DOHH2 (cell line): ENCODE data around the gene COX7B2.

Experiments
- H3F3A ChIP-seq: fragments of 200-600 bp; sonication (generic), shearing (Covaris generic); 2 replicates; pipeline ENCODE4 v1.6.0; 2016; ENCODE audit warnings: antibody characterized with exemption, mild to moderate bottlenecking; ENCODE audit not compliant: control insufficient read depth, insufficient read depth
- H3K27ac ChIP-seq: fragments of 200-600 bp; sonication (generic); 2 replicates; pipeline ENCODE4 v1.5.1; 2014; ENCODE audit warnings: low read depth, mild to moderate bottlenecking, low read length, moderate library complexity
- H3K27me3 ChIP-seq: fragments of 200-600 bp; sonication (generic); 2 replicates; pipeline ENCODE4 v1.6.1; 2014; ENCODE audit warnings: mild to moderate bottlenecking, low read length, mixed read lengths; ENCODE audit not compliant: control insufficient read depth
- H3K36me3 ChIP-seq: fragments of 200-600 bp; sonication (generic); 2 replicates; pipeline ENCODE4 v1.6.1; 2014; ENCODE audit warnings: mild to moderate bottlenecking, low read length, moderate library complexity, mixed read lengths; ENCODE audit not compliant: control insufficient read depth
- H3K4me1 ChIP-seq: fragments of 200-600 bp; sonication (generic); 2 replicates; pipeline ENCODE4 v1.6.1; 2014; ENCODE audit warnings: mild to moderate bottlenecking, low read length, mixed read lengths; ENCODE audit not compliant: control insufficient read depth
- H3K4me2 ChIP-seq: fragments of 200-600 bp; sonication (generic); 2 replicates; pipeline ENCODE4 v1.6.0; 2014; ENCODE audit warnings: mild to moderate bottlenecking, low read length, moderate library complexity
- H3K4me3 ChIP-seq: fragments of 200-600 bp; sonication (generic); 2 replicates; pipeline ENCODE4 v1.5.1; 2014; ENCODE audit warnings: mild to moderate bottlenecking, low read length, mixed read lengths
- H3K79me2 ChIP-seq: fragments of 200-600 bp; sonication (generic); 2 replicates; pipeline ENCODE4 v1.6.1; 2014; ENCODE audit warnings: mild to moderate bottlenecking, low read length, mixed read lengths; ENCODE audit not compliant: control insufficient read depth
- H3K9me2 ChIP-seq: fragments of 200-600 bp; sonication (generic); replicated peaks from 2 replicates; pipeline ENCODE4 v1.6.1; 2014; ENCODE audit warnings: mild to moderate bottlenecking, low read length, mixed read lengths; ENCODE audit not compliant: control insufficient read depth
- H3K9me3 ChIP-seq: fragments of 200-600 bp; sonication (generic); 2 replicates; pipeline ENCODE4 v1.6.1; 2014; ENCODE audit warnings: antibody characterized with exemption, low read length, mixed read lengths; ENCODE audit not compliant: control insufficient read depth, insufficient read depth
- H4K20me1 ChIP-seq: fragments of 200-600 bp; sonication (generic); 2 replicates; pipeline ENCODE4 v1.6.0; 2014; ENCODE audit warnings: low read depth, mild to moderate bottlenecking, antibody characterized with exemption, low read length, moderate library complexity; ENCODE audit not compliant: control insufficient read depth, insufficient read depth
- CTCF ChIP-seq: fragments of 200-600 bp; sonication (generic); IDR thresholded peaks from one replicate; pipeline ENCODE4 v1.5.1; 2014; ENCODE audit warnings: antibody characterized with exemption, mild to moderate bottlenecking, low read depth, low read length; ENCODE audit not compliant: poor library complexity, severe bottlenecking
- EZH2phosphoT487 ChIP-seq: fragments of 200-600 bp; sonication (generic); IDR thresholded peaks from 2 replicates; pipeline ENCODE4 v1.6.1; 2017; ENCODE audit warnings: borderline replicate concordance, mild to moderate bottlenecking, antibody characterized with exemption, low read length, moderate library complexity, mixed read lengths

Gene COX7B2

GRCh38 chr4:46870411-46870810, 38.6 kb downstream of the COX7B2 start:
- TF ChIP-seq EZH2phosphoT487 = no peak
- no peak for TF ChIP-seq CTCF
- H3K4me3 ChIP-seq = no peak overlapping the region

GRCh38 chr4:46856333-46856732, 52.7 kb downstream of the COX7B2 start:
- Histone ChIP-seq H3K4me2 (no peak overlapping the region), H3K36me3 (no peaks in the 10 kb centered on the region), H3K9me2 (no peaks in the 10 kb centered on the region), H3K4me1 (no peaks in the 10 kb centered on the region), H3F3A (no peaks in the 10 kb centered on the region), H3K4me3 (no peak overlapping the region), H3K27ac (no peak overlapping the region), H3K79me2 (no peaks in the 10 kb centered on the region), H4K20me1 (no peaks in the 10 kb centered on the region), H3K9me3 (no peaks in the 10 kb centered on the region), H3K27me3 (no peaks in the 10 kb centered on the region)
- no peak for TF ChIP-seq EZH2phosphoT487
- TF ChIP-seq CTCF = no peak

More at GRCh38 chr4:46870411-46870810, 38.6 kb downstream of the COX7B2 start:
- Histone ChIP-seq H3K9me3 (no peaks in the 10 kb centered on the region), H3K4me2 (no peak overlapping the region), H4K20me1 (no peaks in the 10 kb centered on the region), H3F3A (no peaks in the 10 kb centered on the region), H3K9me2 (no peaks in the 10 kb centered on the region), H3K36me3 (no peaks in the 10 kb centered on the region), H3K4me1 (no peaks in the 10 kb centered on the region), H3K27me3 (no peaks in the 10 kb centered on the region), H3K79me2 (no peaks in the 10 kb centered on the region), H3K27ac (no peak overlapping the region)

- H3K4me3 ChIP-seq = no peak overlapping the region
- no peaks in the 10 kb centered on the region for H3K4me1 ChIP-seq
- no peaks in the 10 kb centered on the region for H3K36me3 ChIP-seq
- H3K9me3 ChIP-seq = no peaks in the 10 kb centered on the region
- H3F3A ChIP-seq = no peaks in the 10 kb centered on the region
- no peak overlapping the region for H3K27ac ChIP-seq
- TF ChIP-seq EZH2phosphoT487 (no peak), CTCF (no peak)
- no peak overlapping the region for H3K4me2 ChIP-seq
- H3K9me2 ChIP-seq = no peaks in the 10 kb centered on the region
- H3K27me3 ChIP-seq = no peaks in the 10 kb centered on the region
- H4K20me1 ChIP-seq = no peaks in the 10 kb centered on the region
- H3K79me2 ChIP-seq = no peaks in the 10 kb centered on the region
Observed at GRCh38 chr4:46852800-46853199, 56.2 kb downstream of the COX7B2 start.

GRCh38 chr4:46850026-46850425, 59.0 kb downstream of the COX7B2 start:
- no peak overlapping the region for H3K4me2 ChIP-seq
- no peaks in the 10 kb centered on the region for H3K27me3 ChIP-seq
- no peak for TF ChIP-seq CTCF
- no peak for TF ChIP-seq EZH2phosphoT487
- no peaks in the 10 kb centered on the region for H3K36me3 ChIP-seq
- no peaks in the 10 kb centered on the region for H4K20me1 ChIP-seq
- no peak overlapping the region for H3K4me3 ChIP-seq
- no peaks in the 10 kb centered on the region for H3K4me1 ChIP-seq
- H3K9me3 ChIP-seq = no peaks in the 10 kb centered on the region
- H3K9me2 ChIP-seq = no peaks in the 10 kb centered on the region
- no peaks in the 10 kb centered on the region for H3F3A ChIP-seq
- H3K79me2 ChIP-seq = no peaks in the 10 kb centered on the region
- H3K27ac ChIP-seq = no peak overlapping the region
